ENCODE data around the gene TRPV3. TPM values are rescaled to one million over a fixed set of nuclear protein-coding genes. Genes with fewer than 3 reads are reported as not detected.
"Not testable (repeated sequence)": the region's sequence is repeated elsewhere in the genome, so short reads cannot be mapped to it uniquely, and the experiment has no call there.

TRPV3 gene
- total and polyA plus RNA-seq, 9 of the 15 experiments (the other 6 are each of a cell fraction or from before 2014, with no cell fraction given) = 0.03 to 0.42 (median 0.11) TPM; not detected in 1

- H3K36me3 ChIP-seq (ENCODE audit: control insufficient read depth, insufficient read depth, low read length) = no peaks in the 10 kb centered on the region
- ATAC-seq = no peak
- H3K27me3 ChIP-seq (ENCODE audit: control insufficient read depth in 2 of 2, insufficient read depth in 2 of 2, low read length in 2 of 2) = peaks cover 0 to 27% of the 10 kb centered on the region in 2 experiments; a peak in 1 of 5 replicates
- H3K9ac ChIP-seq (ENCODE audit: insufficient read depth in 1 of 2, low read depth in 2 of 2, low read length in 2 of 2) = no peak overlapping the region
- intact Hi-C loops (cut with micrococcal nuclease) (no loop called here), in situ Hi-C loops (cut with MboI) (no loop called here)
- H3K79me2 ChIP-seq (ENCODE audit: control insufficient read depth, insufficient read depth, low read length) = no peaks in the 10 kb centered on the region
- WGBS (ENCODE audit: insufficient coverage, low coverage, missing lambda C conversion rate) = 11% methylated on average over 9 of the region's 9 CpGs
- DNase-seq (ENCODE audit: extremely low read depth in 1 of 4, low spot score in 3 of 4) = no peak
- FAIRE-seq = no peak
- BruUV-seq (replicated peaks) = no TSS peak
- no peaks in the 10 kb centered on the region for H3K9me1 ChIP-seq (ENCODE audit: control insufficient read depth, insufficient read depth, low read length)
- CTCF ChIA-PET (ENCODE audit: low intra/inter-chr PET ratio) = no interaction called here
- no peaks in the 10 kb centered on the region for H3K9me3 ChIP-seq (replicated peaks; ENCODE audit: control insufficient read depth, insufficient read depth, low read depth, low read length)
- no peak overlapping the region for H3K4me3 ChIP-seq
- H3K27ac ChIP-seq (ENCODE audit: extremely low read depth, low read depth, low read length) = no peak overlapping the region
- no peak overlapping the region for H3K4me2 ChIP-seq (ENCODE audit: insufficient read depth, low read length)
- H4K20me1 ChIP-seq (replicated peaks; ENCODE audit: control insufficient read depth, insufficient read depth, low read length) = no peaks in the 10 kb centered on the region
- TF ChIP-seq CTCF (IDR thresholded peaks at IDR 0.05 in 2 of 3, conservative IDR thresholded peaks at IDR 0.05 in 1 of 3; ENCODE audit: insufficient read depth in 2 of 3, low read depth in 1 of 3, low read length in 3 of 3) = no peak
- no peak for TF ChIP-seq MLLT1 (IDR thresholded peaks at IDR 0.05)
- TF ChIP-seq RBM17 (IDR thresholded peaks at IDR 0.05; ENCODE audit: borderline replicate concordance, low read depth, low read length) = no peak
- TF ChIP-seq ESRRB (CRISPR knock-in tag; IDR thresholded peaks at IDR 0.05; ENCODE audit: borderline replicate concordance) = no peak
- TF ChIP-seq ETV1 (tag; conservative IDR thresholded peaks at IDR 0.05; ENCODE audit: low read depth) = no peak
- no peak for TF ChIP-seq TARDBP (IDR thresholded peaks at IDR 0.05)
- TF ChIP-seq ZNF184 (CRISPR knock-in tag; IDR thresholded peaks at IDR 0.05) = no peak
- TF ChIP-seq ZNF75A (CRISPR knock-in tag; IDR thresholded peaks at IDR 0.05) = no peak
- no peak overlapping the region for H2AFZ ChIP-seq (ENCODE audit: low read depth, low read length)
- H3K4me1 ChIP-seq (replicated peaks in 1 of 2; ENCODE audit: control insufficient read depth in 2 of 2, insufficient read depth in 2 of 2, low read length in 2 of 2) = no peaks in the 10 kb centered on the region
- POLR2A ChIA-PET = no interaction called here
Measured at GRCh38 chr17:3514873-3515272, 42.7 kb downstream of the TRPV3 start.

- H3K9me1 ChIP-seq (ENCODE audit: control insufficient read depth, insufficient read depth, low read length); H3K27ac ChIP-seq (ENCODE audit: extremely low read depth, low read depth, low read length); H2AFZ ChIP-seq (ENCODE audit: low read depth, low read length); H3K9me3 ChIP-seq (replicated peaks; ENCODE audit: control insufficient read depth, insufficient read depth, low read depth, low read length); H3K79me2 ChIP-seq (ENCODE audit: control insufficient read depth, insufficient read depth, low read length); H3K4me2 ChIP-seq (ENCODE audit: insufficient read depth, low read length); in situ Hi-C loops (cut with MboI); DNase-seq (ENCODE audit: extremely low read depth in 1 of 4, low spot score in 3 of 4); CTCF ChIA-PET (ENCODE audit: low intra/inter-chr PET ratio); BruUV-seq (replicated peaks); H4K20me1 ChIP-seq (replicated peaks; ENCODE audit: control insufficient read depth, insufficient read depth, low read length); H3K9ac ChIP-seq (ENCODE audit: insufficient read depth in 1 of 2, low read depth in 2 of 2, low read length in 2 of 2); H3K4me1 ChIP-seq (replicated peaks in 1 of 2; ENCODE audit: control insufficient read depth in 2 of 2, insufficient read depth in 2 of 2, low read length in 2 of 2); ATAC-seq; H3K36me3 ChIP-seq (ENCODE audit: control insufficient read depth, insufficient read depth, low read length); H3K4me3 ChIP-seq; intact Hi-C loops (cut with micrococcal nuclease); FAIRE-seq: not testable (repeated sequence)
- POLR2A ChIA-PET = interaction anchor here (0.7 kb wide), 1 partner anchor 221 kb away, joined by 3 read pairs; no protein-coding TSS in a partner anchor
- 18% methylated on average over 4 of the region's 11 CpGs for WGBS (ENCODE audit: insufficient coverage, low coverage, missing lambda C conversion rate)
- peaks cover 0 to 27% of the 10 kb centered on the region in 2 experiments; a peak in 1 of 5 replicates for H3K27me3 ChIP-seq (ENCODE audit: control insufficient read depth in 2 of 2, insufficient read depth in 2 of 2, low read length in 2 of 2)
Measured at GRCh38 chr17:3514167-3514566, 43.4 kb downstream of the TRPV3 start.
